Measurements from ENCODE around the gene FLYWCH1.

The FLYWCH1 gene

GRCh38 chr16:2882650-2883457 lies 28.9 kb upstream of the FLYWCH1 start, which contains the start of gene FLYWCH2:
TSS of gene FLYWCH2 (plus strand) at chr16:2883215. CDS start at chr16:2896450, 13,235 bp downstream.
- DNase-seq, result peak; percentile 99
- TF ChIP-seq CTCF (IDR thresholded peaks at IDR 0.05), result peak in 1 of 2 experiments; percentile 22
- H3K4me1 ChIP-seq, result peaks cover 0 to 17% (median 9%) of the 10 kb centered on the region in 4 donors
- no peaks in the 10 kb centered on the region for H3K27me3 ChIP-seq
- intact Hi-C loops (cut with DNase I; ENCODE audit: low total_unique reads), result loop anchor here (1.0 kb wide), 1 partner anchor 22 kb away; no protein-coding TSS in a partner anchor
- H3K27ac ChIP-seq, result peak within 1 kb of the TSS; percentile 93 to 96
- H3K9me3 ChIP-seq, result no peaks in the 10 kb centered on the region
- no peaks in the 10 kb centered on the region for H3K36me3 ChIP-seq
- peak within 1 kb of the TSS; percentile 86 to 87 for H3K4me3 ChIP-seq

GRCh38 chr16:2883458-2883908 lies 28.2 kb upstream of the FLYWCH1 start:
- TF ChIP-seq CTCF (IDR thresholded peaks at IDR 0.05), result peak in 1 of 2 experiments; percentile 5
- Histone ChIP-seq H3K27me3 (no peaks in the 10 kb centered on the region), H3K9me3 (no peaks in the 10 kb centered on the region), H3K4me3 (peak overlapping the region; percentile 86 to 87), H3K4me1 (peaks cover 0 to 17% (median 9%) of the 10 kb centered on the region in 4 donors), H3K36me3 (no peaks in the 10 kb centered on the region), H3K27ac (peak overlapping the region; percentile 93 to 96)
- peak in 1 of 2 donors; percentile 70 for DNase-seq
- intact Hi-C loops (cut with DNase I; ENCODE audit: low total_unique reads), result no loop called here

GRCh38 chr16:2884041-2884451 lies 27.7 kb upstream of the FLYWCH1 start:
- intact Hi-C loops (cut with DNase I; ENCODE audit: low total_unique reads), result no loop called here
- Histone ChIP-seq H3K4me3 (peak overlapping the region; percentile 86 to 87), H3K36me3 (no peaks in the 10 kb centered on the region), H3K27me3 (no peaks in the 10 kb centered on the region), H3K9me3 (no peaks in the 10 kb centered on the region), H3K27ac (peak overlapping the region; percentile 93 to 96), H3K4me1 (peaks cover 0 to 17% (median 9%) of the 10 kb centered on the region in 4 donors)
- peak in 1 of 2 donors; percentile 60 for DNase-seq
- no peak for TF ChIP-seq CTCF (IDR thresholded peaks at IDR 0.05)

- Histone ChIP-seq H3K9me3 (no peaks in the 10 kb centered on the region), H3K27ac (no peak overlapping the region), H3K4me1 (peaks cover 0 to 16% (median 8%) of the 10 kb centered on the region in 4 donors), H3K27me3 (no peaks in the 10 kb centered on the region), H3K4me3 (no peak overlapping the region), H3K36me3 (peaks cover 0 to 30% (median 9%) of the 10 kb centered on the region in 3 donors)
- TF ChIP-seq CTCF (IDR thresholded peaks at IDR 0.05), result no peak
- intact Hi-C loops (cut with DNase I; ENCODE audit: low total_unique reads), result no loop called here
- no peak for DNase-seq
Measured at GRCh38 chr16:2894231-2894630, 17.5 kb upstream of the FLYWCH1 start.

- Histone ChIP-seq H3K27me3 (no peaks in the 10 kb centered on the region), H3K4me3 (no peak overlapping the region), H3K27ac (no peak overlapping the region), H3K4me1 (peaks cover 0 to 8% (median 2%) of the 10 kb centered on the region in 4 donors), H3K9me3 (no peaks in the 10 kb centered on the region), H3K36me3 (peaks cover 0 to 42% (median 9%) of the 10 kb centered on the region in 3 donors)
- intact Hi-C loops (cut with DNase I; ENCODE audit: low total_unique reads), result no loop called here
- DNase-seq, result no peak
- TF ChIP-seq CTCF (IDR thresholded peaks at IDR 0.05), result no peak
Measured at GRCh38 chr16:2895813-2896212, 15.9 kb upstream of the FLYWCH1 start.

Data from tibial artery (tissue), 4 donors.